ENCODE data around the gene ADIPOR2. TPM values are rescaled to one million over a fixed set of nuclear protein-coding genes. Genes with fewer than 3 reads are reported as not detected.

The ADIPOR2 gene
- total RNA-seq, 5 donors from 2014 or later (not counting 1 experiment from before 2014, with no cell fraction given) = 21.7 to 35.0 (median 33.4) TPM

DNA sequence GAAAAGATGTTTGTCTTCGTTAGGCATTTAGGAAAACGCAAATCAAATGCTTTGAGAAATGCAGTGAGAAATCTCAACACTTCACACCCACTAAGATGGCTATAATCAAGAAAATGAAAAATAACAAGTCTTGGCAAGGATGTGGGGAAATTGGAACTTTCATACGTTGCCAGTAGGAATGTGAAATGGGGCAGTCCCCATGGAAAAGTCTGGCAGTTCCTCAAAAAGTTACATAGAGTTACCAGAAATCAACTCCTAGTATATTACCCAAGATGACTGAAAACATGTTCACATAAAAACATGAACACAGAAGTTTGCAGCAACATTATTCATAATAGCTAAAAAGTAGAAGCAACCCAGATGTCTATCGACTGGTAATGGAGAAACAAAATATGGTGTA lies 88.0 kb downstream of the ADIPOR2 start:
- Mint-ChIP-seq H3K9me3 (no peaks in the 10 kb centered on the region), H3K36me3 (peaks cover 37% of the 10 kb centered on the region), H3K4me1 (peaks cover 0 to 13% (median 7%) of the 10 kb centered on the region in 3 donors), H3K27me3 (no peaks in the 10 kb centered on the region), H3K4me3 (no peak overlapping the region), H3K27ac (no peak overlapping the region)
- no peaks in the 10 kb centered on the region for H3K27me3 ChIP-seq (replicated peaks in 1 of 2; ENCODE audit: control insufficient read depth in 2 of 2, extremely low read depth in 1 of 2, insufficient read depth in 2 of 2, low read length in 1 of 2)
- peaks cover 0 to 35% of the 10 kb centered on the region in 2 donors for H3K36me3 ChIP-seq (ENCODE audit: control insufficient read depth in 2 of 2, extremely low read depth in 1 of 2, insufficient read depth in 1 of 2, low read length in 1 of 2)
- ChIA-PET POLR2A (no interaction called here), CTCF (interaction anchor here in 1 of 2 donors (0.6 kb wide), 1 partner anchor 144 kb away, joined by 3 read pairs; no protein-coding TSS in a partner anchor)
- WGBS (ENCODE audit: insufficient coverage) = no CpG with 5 or more reads among the region's 4 CpGs
- H3K4me1 ChIP-seq (ENCODE audit: control insufficient read depth in 1 of 2, extremely low read depth in 1 of 2, insufficient read depth in 2 of 2, low read length in 2 of 2) = no peaks in the 10 kb centered on the region
- H3K4me3 ChIP-seq (ENCODE audit: control insufficient read depth in 1 of 2, extremely low read depth in 1 of 2, low read length in 1 of 2) = no peak overlapping the region
- H3K9me3 ChIP-seq = no peaks in the 10 kb centered on the region
- no peak overlapping the region for H3K27ac ChIP-seq (ENCODE audit: low read length)
- no peak for ATAC-seq (replicated peaks in 1 of 4)
- no peak for DNase-seq

DNA sequence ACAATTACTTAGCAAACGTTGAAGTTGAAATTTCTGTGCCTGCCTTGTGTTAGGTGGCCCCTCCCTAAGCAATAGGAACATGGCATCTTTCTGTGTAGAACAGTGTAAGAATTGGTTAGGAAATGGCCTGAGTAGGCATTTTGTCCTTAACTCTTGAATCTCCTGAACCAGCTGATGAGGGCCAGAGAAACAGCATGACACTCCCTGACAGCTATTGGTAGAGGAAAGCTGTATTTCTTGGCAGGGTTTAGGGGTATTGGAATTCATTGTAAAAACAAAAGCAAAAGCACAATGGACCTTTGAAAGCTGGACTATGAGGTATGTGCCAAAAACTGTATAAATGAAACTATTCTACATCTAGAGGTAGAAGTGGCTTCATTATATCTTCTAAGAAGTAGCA lies 88.9 kb downstream of the ADIPOR2 start:
- Histone ChIP-seq H3K36me3 (ENCODE audit: control insufficient read depth in 2 of 2, extremely low read depth in 1 of 2, insufficient read depth in 1 of 2, low read length in 1 of 2) (peaks cover 0 to 37% of the 10 kb centered on the region in 2 donors), H3K4me3 (ENCODE audit: control insufficient read depth in 1 of 2, extremely low read depth in 1 of 2, low read length in 1 of 2) (no peak overlapping the region), H3K4me1 (ENCODE audit: control insufficient read depth in 1 of 2, extremely low read depth in 1 of 2, insufficient read depth in 2 of 2, low read length in 2 of 2) (no peaks in the 10 kb centered on the region), H3K27me3 (replicated peaks in 1 of 2; ENCODE audit: control insufficient read depth in 2 of 2, extremely low read depth in 1 of 2, insufficient read depth in 2 of 2, low read length in 1 of 2) (no peaks in the 10 kb centered on the region), H3K9me3 (no peaks in the 10 kb centered on the region), H3K27ac (ENCODE audit: low read length) (no peak overlapping the region)
- ATAC-seq (replicated peaks in 1 of 4) (no peak), DNase-seq (no peak)
- H3K9me3 Mint-ChIP-seq = no peaks in the 10 kb centered on the region
- POLR2A ChIA-PET = no interaction called here
- CTCF ChIA-PET = no interaction called here
- H3K27me3 Mint-ChIP-seq = no peaks in the 10 kb centered on the region
- H3K27ac Mint-ChIP-seq = no peak overlapping the region
- no peak overlapping the region for H3K4me3 Mint-ChIP-seq
- H3K36me3 Mint-ChIP-seq = peaks cover 39% of the 10 kb centered on the region
- no CpG with 5 or more reads among the region's 1 CpG for WGBS (ENCODE audit: insufficient coverage)
- peaks cover 0 to 13% (median 7%) of the 10 kb centered on the region in 3 donors for H3K4me1 Mint-ChIP-seq

DNA sequence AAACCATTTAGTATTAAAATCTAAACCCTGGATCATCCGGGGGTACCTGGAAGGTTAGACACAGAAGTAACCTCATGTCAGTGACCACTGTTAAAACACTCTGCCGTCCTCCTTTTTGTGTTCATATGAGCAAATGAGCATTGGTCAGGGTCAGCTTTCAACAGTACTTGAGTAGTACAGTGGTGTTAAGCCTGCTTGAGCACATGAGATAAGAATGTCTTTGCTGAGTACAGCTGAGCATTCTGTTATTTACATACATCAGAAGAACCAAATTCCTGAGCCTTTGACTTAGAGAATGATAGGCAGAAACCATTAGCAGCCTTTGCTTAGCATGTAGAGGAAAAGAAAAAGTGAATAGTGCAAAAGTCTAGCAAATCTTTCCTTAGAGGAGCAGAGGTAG lies 90.9 kb downstream of the ADIPOR2 start:
- Histone ChIP-seq H3K36me3 (ENCODE audit: control insufficient read depth in 2 of 2, extremely low read depth in 1 of 2, insufficient read depth in 1 of 2, low read length in 1 of 2) (peaks cover 5 to 47% of the 10 kb centered on the region in 2 donors), H3K27ac (ENCODE audit: low read length) (no peak overlapping the region), H3K4me3 (ENCODE audit: control insufficient read depth in 1 of 2, extremely low read depth in 1 of 2, low read length in 1 of 2) (no peak overlapping the region), H3K9me3 (no peaks in the 10 kb centered on the region), H3K27me3 (replicated peaks in 1 of 2; ENCODE audit: control insufficient read depth in 2 of 2, extremely low read depth in 1 of 2, insufficient read depth in 2 of 2, low read length in 1 of 2) (no peaks in the 10 kb centered on the region), H3K4me1 (ENCODE audit: control insufficient read depth in 1 of 2, extremely low read depth in 1 of 2, insufficient read depth in 2 of 2, low read length in 2 of 2) (no peaks in the 10 kb centered on the region)
- no peak overlapping the region for H3K4me3 Mint-ChIP-seq
- no peaks in the 10 kb centered on the region for H3K9me3 Mint-ChIP-seq
- ChIA-PET POLR2A (no interaction called here), CTCF (interaction anchor here (1.0 kb wide), 2 partner anchors 9 to 158 kb away, joined by 3 to 4 read pairs; no protein-coding TSS in a partner anchor)
- peaks cover 41% of the 10 kb centered on the region for H3K36me3 Mint-ChIP-seq
- no peaks in the 10 kb centered on the region for H3K27me3 Mint-ChIP-seq
- peaks cover 0 to 2% (median 0%) of the 10 kb centered on the region in 3 donors for H3K4me1 Mint-ChIP-seq
- H3K27ac Mint-ChIP-seq = no peak overlapping the region
- DNase-seq (no peak), ATAC-seq (replicated peaks in 1 of 4) (no peak)
- WGBS (ENCODE audit: insufficient coverage) = no CpG with 5 or more reads among the region's 2 CpGs

DNA sequence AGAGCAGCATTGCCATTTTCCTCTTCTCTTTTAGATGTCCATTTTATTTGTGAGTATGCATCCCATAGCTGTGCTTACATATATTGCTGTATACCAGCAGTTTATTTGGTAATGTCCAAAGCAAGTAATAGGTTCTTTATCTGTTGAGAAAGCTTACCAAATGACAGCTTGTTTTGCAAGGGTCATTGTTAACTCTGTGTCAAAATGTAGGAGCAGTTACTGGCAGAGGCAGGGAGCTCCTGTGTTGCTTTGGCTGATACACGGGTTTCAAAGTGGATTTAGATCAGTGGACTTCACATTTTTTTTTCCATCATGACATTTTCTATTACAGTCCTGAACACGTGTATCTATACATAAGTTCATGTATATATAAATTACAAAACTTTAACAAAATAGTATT lies 91.3 kb downstream of the ADIPOR2 start:
- Mint-ChIP-seq H3K4me1 (peaks cover 0 to 2% (median 0%) of the 10 kb centered on the region in 3 donors), H3K9me3 (no peaks in the 10 kb centered on the region)
- no peak for ATAC-seq (replicated peaks in 1 of 4)

DNA sequence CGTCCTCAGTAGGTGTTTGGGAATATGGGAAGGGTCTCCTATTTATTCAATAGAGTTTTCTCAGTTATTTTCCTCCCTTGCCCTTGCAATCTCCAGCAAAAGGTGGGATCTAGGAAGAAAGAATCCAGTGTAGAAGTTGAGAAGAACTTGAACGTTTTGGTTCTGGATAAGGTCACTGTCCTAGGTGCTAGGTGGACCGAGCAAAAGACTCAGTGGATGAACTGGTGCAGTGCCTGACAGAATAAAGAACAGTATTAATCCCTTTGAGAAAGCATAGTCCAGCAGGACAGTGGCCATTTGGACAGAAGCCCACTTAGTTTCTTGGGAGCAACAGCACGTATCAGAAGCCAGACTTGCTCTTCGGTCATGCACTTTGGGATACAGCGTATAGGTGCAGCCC lies 96.8 kb downstream of the ADIPOR2 start:
- POLR2A ChIA-PET = no interaction called here
- H3K9me3 Mint-ChIP-seq = no peaks in the 10 kb centered on the region
- Histone ChIP-seq H3K4me3 (ENCODE audit: control insufficient read depth in 1 of 2, extremely low read depth in 1 of 2, low read length in 1 of 2) (no peak overlapping the region), H3K27ac (ENCODE audit: low read length) (no peak overlapping the region), H3K9me3 (no peaks in the 10 kb centered on the region), H3K36me3 (ENCODE audit: control insufficient read depth in 2 of 2, extremely low read depth in 1 of 2, insufficient read depth in 1 of 2, low read length in 1 of 2) (peaks cover 8 to 33% of the 10 kb centered on the region in 2 donors), H3K27me3 (replicated peaks in 1 of 2; ENCODE audit: control insufficient read depth in 2 of 2, extremely low read depth in 1 of 2, insufficient read depth in 2 of 2, low read length in 1 of 2) (no peaks in the 10 kb centered on the region), H3K4me1 (ENCODE audit: control insufficient read depth in 1 of 2, extremely low read depth in 1 of 2, insufficient read depth in 2 of 2, low read length in 2 of 2) (peaks cover 3 to 15% of the 10 kb centered on the region in 2 experiments)
- H3K36me3 Mint-ChIP-seq = peaks cover 22% of the 10 kb centered on the region
- H3K4me1 Mint-ChIP-seq = peaks cover 17 to 21% (median 18%) of the 10 kb centered on the region in 3 donors
- 96% methylated on average over 5 of the region's 6 CpGs for WGBS (ENCODE audit: insufficient coverage)
- CTCF ChIA-PET = interaction anchor here in 1 of 2 donors (5.6 kb wide), 1 partner anchor 136 kb away, joined by 167 read pairs; no protein-coding TSS in a partner anchor
- H3K27ac Mint-ChIP-seq = no peak overlapping the region
- DNase-seq = no peak
- ATAC-seq (replicated peaks in 1 of 4) = no peak
- H3K4me3 Mint-ChIP-seq = no peak overlapping the region
- no peaks in the 10 kb centered on the region for H3K27me3 Mint-ChIP-seq

More for the DNA sequence above, 91.3 kb downstream of the ADIPOR2 start:
- no peak overlapping the region for H3K4me3 Mint-ChIP-seq
- ChIA-PET CTCF (interaction anchor here (0.6 to 1.0 kb wide), 3 partner anchors 9 to 158 kb away, joined by 3 to 4 read pairs (median 3); no protein-coding TSS in a partner anchor), POLR2A (no interaction called here)
- H3K36me3 Mint-ChIP-seq = peaks cover 41% of the 10 kb centered on the region
- no CpG with 5 or more reads among the region's 2 CpGs for WGBS (ENCODE audit: insufficient coverage)
- H3K27me3 Mint-ChIP-seq = no peaks in the 10 kb centered on the region
- Histone ChIP-seq H3K27ac (ENCODE audit: low read length) (no peak overlapping the region), H3K27me3 (replicated peaks in 1 of 2; ENCODE audit: control insufficient read depth in 2 of 2, extremely low read depth in 1 of 2, insufficient read depth in 2 of 2, low read length in 1 of 2) (no peaks in the 10 kb centered on the region), H3K4me3 (ENCODE audit: control insufficient read depth in 1 of 2, extremely low read depth in 1 of 2, low read length in 1 of 2) (no peak overlapping the region), H3K4me1 (ENCODE audit: control insufficient read depth in 1 of 2, extremely low read depth in 1 of 2, insufficient read depth in 2 of 2, low read length in 2 of 2) (no peaks in the 10 kb centered on the region), H3K36me3 (ENCODE audit: control insufficient read depth in 2 of 2, extremely low read depth in 1 of 2, insufficient read depth in 1 of 2, low read length in 1 of 2) (peaks cover 6 to 52% of the 10 kb centered on the region in 2 donors), H3K9me3 (no peaks in the 10 kb centered on the region)
- no peak for DNase-seq
- no peak overlapping the region for H3K27ac Mint-ChIP-seq

DNA sequence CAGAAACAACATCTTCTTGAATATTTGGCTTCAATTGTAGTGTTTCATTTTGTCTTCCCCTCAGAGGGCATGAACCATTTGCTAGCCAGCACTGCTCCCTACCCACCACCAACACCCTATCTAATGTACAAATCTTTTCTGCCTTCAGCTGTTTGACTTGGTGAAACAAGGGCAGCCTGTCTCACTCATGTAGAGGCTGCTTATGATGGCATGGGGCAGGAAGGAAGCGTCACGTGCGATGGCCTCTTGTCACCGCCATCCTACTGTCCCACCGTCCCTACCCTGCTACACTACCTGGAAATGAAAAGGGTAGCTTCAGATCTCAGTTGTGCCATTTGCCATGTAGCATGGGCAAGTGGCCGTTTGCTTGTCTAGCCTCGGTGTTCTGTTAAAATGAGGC lies 99.6 kb downstream of the ADIPOR2 start:
- H3K4me3 ChIP-seq (ENCODE audit: control insufficient read depth in 1 of 2, extremely low read depth in 1 of 2, low read length in 1 of 2) = no peak overlapping the region
- H3K27ac ChIP-seq (ENCODE audit: low read length) = no peak overlapping the region
- peaks cover 3 to 19% of the 10 kb centered on the region in 2 experiments for H3K4me1 ChIP-seq (ENCODE audit: control insufficient read depth in 1 of 2, extremely low read depth in 1 of 2, insufficient read depth in 2 of 2, low read length in 2 of 2)
- POLR2A ChIA-PET = interaction anchor here in 1 of 2 donors (1.0 to 1.1 kb wide), 2 partner anchors 137 to 141 kb away, joined by 3 to 4 read pairs; no protein-coding TSS in a partner anchor
- ATAC-seq (replicated peaks in 1 of 4) (no peak), DNase-seq (no peak)
- peaks cover 8 to 23% of the 10 kb centered on the region in 2 donors for H3K36me3 ChIP-seq (ENCODE audit: control insufficient read depth in 2 of 2, extremely low read depth in 1 of 2, insufficient read depth in 1 of 2, low read length in 1 of 2)
- CTCF ChIA-PET = interaction anchor here (0.5 to 5.6 kb wide), 21 partner anchors 8 to 673 kb away, joined by 3 to 167 read pairs (median 6); partner anchors contain the start of gene ADIPOR2 (in 1 of the 2)
- peaks cover 7% of the 10 kb centered on the region for H3K36me3 Mint-ChIP-seq
- H3K4me1 Mint-ChIP-seq = peaks cover 17 to 21% (median 18%) of the 10 kb centered on the region in 3 donors
- no peaks in the 10 kb centered on the region for H3K27me3 ChIP-seq (replicated peaks in 1 of 2; ENCODE audit: control insufficient read depth in 2 of 2, extremely low read depth in 1 of 2, insufficient read depth in 2 of 2, low read length in 1 of 2)
- no peaks in the 10 kb centered on the region for H3K9me3 ChIP-seq
- peak overlapping the region in 1 of 2 donors; percentile 82 for H3K27ac Mint-ChIP-seq
- H3K4me3 Mint-ChIP-seq = no peak overlapping the region
- H3K27me3 Mint-ChIP-seq = no peaks in the 10 kb centered on the region
- H3K9me3 Mint-ChIP-seq = no peaks in the 10 kb centered on the region
- 47% methylated on average over 3 of the region's 7 CpGs for WGBS (ENCODE audit: insufficient coverage)
